Heart left ventricle (tissue), 16 donors: ENCODE measurements around the gene KDSR. TPM values are rescaled to one million over a fixed set of nuclear protein-coding genes. Genes with fewer than 3 reads are reported as not detected.
"Not testable (repeated sequence)": the region's sequence is repeated elsewhere in the genome, so short reads cannot be mapped to it uniquely, and the experiment has no call there.

Source experiments
- ATAC-seq, 4 donors: fragments of 200-7000 bp; cut with Tn5 transposase; one replicate each; pipeline ENCODE4 v1.9.1; 2020 to 2022; ENCODE audit warnings: moderate library complexity in 4 of 4, mild to moderate bottlenecking in 3 of 4, moderate number of reproducible peaks in 1 of 4
- DNase-seq, 5 donors: peaks; one replicate each; pipeline ENCODE4 v3.0.0-alpha.2; 2020
- H3K27ac ChIP-seq, 12 donors: fragments of 200-600 bp; sonication (generic) in 4 of 12; one replicate each; pipeline versions ENCODE4 v1.5.0 to v1.8.0; 2016 to 2022; ENCODE audit warnings: mild to moderate bottlenecking in 2 of 12
- H3K27me3 ChIP-seq, 9 donors: fragments of 200-600 bp; sonication (generic) in 2 of 9; one replicate each; pipeline versions ENCODE4 v1.5.1 to v1.8.0; 2016 to 2022; ENCODE audit warnings: mild to moderate bottlenecking in 3 of 9
- H3K36me3 ChIP-seq, 9 donors: fragments of 200-600 bp; sonication (generic) in 2 of 9; one replicate each; pipeline versions ENCODE4 v1.5.0 to v1.8.0; 2018 to 2022; ENCODE audit warnings: mild to moderate bottlenecking in 2 of 9
- H3K4me1 ChIP-seq, 12 donors: fragments of 200-600 bp; sonication (generic) in 4 of 12; one replicate each; pipeline versions ENCODE4 v1.5.0 to v1.8.0; 2016 to 2022; ENCODE audit warnings: mild to moderate bottlenecking in 3 of 12
- H3K4me3 ChIP-seq, 12 donors: fragments of 200-600 bp; sonication (generic) in 4 of 12; one replicate each; pipeline versions ENCODE4 v1.5.0 to v1.8.0; 2017 to 2022; ENCODE audit warnings: mild to moderate bottlenecking in 9 of 12, moderate library complexity in 4 of 12
- H3K9me3 ChIP-seq, 12 donors: fragments of 200-600 bp; sonication (generic) in 4 of 12; one replicate each; pipeline versions ENCODE4 v1.5.0 to v1.8.0; 2016 to 2022; ENCODE audit warnings: mild to moderate bottlenecking in 1 of 12
- POLR2A ChIP-seq, 2 donors: fragments of 450-650 bp; IDR thresholded peaks; one replicate each; pipeline ENCODE4 v1.6.1; 2017; ENCODE audit warnings: antibody characterized with exemption in 2 of 2, mild to moderate bottlenecking in 2 of 2, moderate library complexity in 2 of 2
- WGBS, 4 donors: extraction: QIAGEN DNeasy Blood & Tissue Kit in 2 of 4; methylation state at CpG; one replicate each; pipeline versions ENCODE4 v1.1.5 to v1.1.7; 2013 to 2018; 5-methylcytosine and 5-hydroxymethylcytosine counted together
- intact Hi-C, 10 donors: fragments of 100-400 bp; cut with DNase I; formaldehyde crosslinking; loops; one replicate each; pipeline versions ENCODE4 v1.11.1 to v1.14.2; 2022
- polyA plus RNA-seq, 2 donors: library from polyadenylated mRNA; stranded (reverse); fragments of 200-250 nt; gene quantifications; one replicate each; pipeline ENCODE4 v1.2.3, GENCODE V29; 2013
- total RNA-seq, 9 donors: library from RNA; depleted of rRNA in 2 of 9; stranded (reverse); fragments of >200 nt in 2 of 9; fragmentation: NEBNext Ultra II Directional in 3 of 9; extraction: Animal tissue kit (Norgen Biotek cat#: 25700) in 3 of 9; gene quantifications; one replicate each; pipeline versions ENCODE4 v1.1.0 to v1.2.4, GENCODE V29; 2016 to 2023
- TF ChIP-seq, protein P1 (sequence below), 12 donors: fragments of 200-600 bp; sonication (generic) in 4 of 12; IDR thresholded peaks; one replicate each; pipeline versions ENCODE4 v1.5.0 to v1.8.0; 2018 to 2022; ENCODE audit warnings: antibody characterized with exemption in 12 of 12, mild to moderate bottlenecking in 5 of 12
- donor health status: ischemic (EF 13 %, LVEDD 7.1; RV severe dilation, severe dysfunction).
- donor health status: healthy with polysubstance abuse.
- donor health status: DM: no; HTN: yes; CAD: no.
- donor health status: DM: no; HTN: no; CAD: no.
- donor health status: ischemic (EF 25% LVEDD 6.9; RV normal size, moderate dysfunction).
- donor health status: ischemic (EF 25% LVEDD 5.7; RV mildly dilated, moderate dysfunction).
- donor health status: healthy.
- donor health status: DM: yes; HTN: yes; CAD: no.
- donor health status: ischemic (EF 35%, LVEDD 5.7; RV mildly dilated, moderate dysfunction).
- donor health status: nonischemic (EF 11% LVEDD 7.7; RV severe dilation, severe dysfunction).
- donor health status: DM: yes; HTN: yes; CAD: no.
- donor health status: PGD.
- donor health status: ischemic (EF 29% LVEDD 5.4; RV normal size, mild dysfunction).
- donor health status: nonischemic (EF 23%, LVEDD 6.1; RV moderate dilation, normal function).

Gene KDSR
- total and polyA plus RNA-seq, 11 donors, result 10.7 to 45.6 (median 36.5) TPM

DNA sequence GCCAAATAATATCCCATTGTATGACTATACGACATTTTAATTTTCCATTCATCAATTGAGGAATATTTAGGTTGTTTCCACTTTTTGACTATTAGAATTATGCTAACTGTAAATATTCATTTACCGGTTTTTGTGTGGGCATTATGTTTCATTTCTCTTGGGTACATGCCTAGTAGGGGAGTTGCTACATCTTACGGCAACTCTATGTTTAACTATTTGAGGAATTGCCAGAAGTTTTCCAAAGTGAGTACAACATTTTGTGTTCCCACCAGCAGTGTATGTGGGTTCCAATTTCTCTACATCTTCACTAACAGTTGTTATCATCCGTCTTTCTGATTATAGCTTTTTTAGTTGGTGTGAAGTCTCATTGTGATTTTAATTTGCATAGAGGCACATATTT lies 1.6 kb upstream of the KDSR start:
- DNase-seq (no peak), ATAC-seq (no peak)
- H3K36me3 ChIP-seq, result no peaks in the 10 kb centered on the region
- intact Hi-C loops, result loop anchor here in 7 of 10 donors (5.0 to 10.0 kb wide), 4 partner anchors 34 to 1181 kb away; partner anchors contain the start of genes VPS4B (in 6 of the 7), PIGN (in 1 of the 7) and RELCH (in 1 of the 7)
- WGBS, 4 donors, result 71 to 85% (median 81%) methylated on average over 4 of the region's 4 CpGs
- H3K27ac ChIP-seq, result no peak overlapping the region
- peak overlapping the region in 7 of 12 donors; percentile 77 to 97 (median 91) for H3K4me3 ChIP-seq
- no peaks in the 10 kb centered on the region for H3K9me3 ChIP-seq
- no peaks in the 10 kb centered on the region for H3K27me3 ChIP-seq
- TF ChIP-seq, protein P1, sequence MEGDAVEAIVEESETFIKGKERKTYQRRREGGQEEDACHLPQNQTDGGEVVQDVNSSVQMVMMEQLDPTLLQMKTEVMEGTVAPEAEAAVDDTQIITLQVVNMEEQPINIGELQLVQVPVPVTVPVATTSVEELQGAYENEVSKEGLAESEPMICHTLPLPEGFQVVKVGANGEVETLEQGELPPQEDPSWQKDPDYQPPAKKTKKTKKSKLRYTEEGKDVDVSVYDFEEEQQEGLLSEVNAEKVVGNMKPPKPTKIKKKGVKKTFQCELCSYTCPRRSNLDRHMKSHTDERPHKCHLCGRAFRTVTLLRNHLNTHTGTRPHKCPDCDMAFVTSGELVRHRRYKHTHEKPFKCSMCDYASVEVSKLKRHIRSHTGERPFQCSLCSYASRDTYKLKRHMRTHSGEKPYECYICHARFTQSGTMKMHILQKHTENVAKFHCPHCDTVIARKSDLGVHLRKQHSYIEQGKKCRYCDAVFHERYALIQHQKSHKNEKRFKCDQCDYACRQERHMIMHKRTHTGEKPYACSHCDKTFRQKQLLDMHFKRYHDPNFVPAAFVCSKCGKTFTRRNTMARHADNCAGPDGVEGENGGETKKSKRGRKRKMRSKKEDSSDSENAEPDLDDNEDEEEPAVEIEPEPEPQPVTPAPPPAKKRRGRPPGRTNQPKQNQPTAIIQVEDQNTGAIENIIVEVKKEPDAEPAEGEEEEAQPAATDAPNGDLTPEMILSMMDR (IDR thresholded peaks at IDR 0.05), result no peak
- TF ChIP-seq POLR2A (IDR thresholded peaks at IDR 0.05), result no peak
- H3K4me1 ChIP-seq, result peaks cover 0 to 30% (median 16%) of the 10 kb centered on the region in 12 donors

DNA sequence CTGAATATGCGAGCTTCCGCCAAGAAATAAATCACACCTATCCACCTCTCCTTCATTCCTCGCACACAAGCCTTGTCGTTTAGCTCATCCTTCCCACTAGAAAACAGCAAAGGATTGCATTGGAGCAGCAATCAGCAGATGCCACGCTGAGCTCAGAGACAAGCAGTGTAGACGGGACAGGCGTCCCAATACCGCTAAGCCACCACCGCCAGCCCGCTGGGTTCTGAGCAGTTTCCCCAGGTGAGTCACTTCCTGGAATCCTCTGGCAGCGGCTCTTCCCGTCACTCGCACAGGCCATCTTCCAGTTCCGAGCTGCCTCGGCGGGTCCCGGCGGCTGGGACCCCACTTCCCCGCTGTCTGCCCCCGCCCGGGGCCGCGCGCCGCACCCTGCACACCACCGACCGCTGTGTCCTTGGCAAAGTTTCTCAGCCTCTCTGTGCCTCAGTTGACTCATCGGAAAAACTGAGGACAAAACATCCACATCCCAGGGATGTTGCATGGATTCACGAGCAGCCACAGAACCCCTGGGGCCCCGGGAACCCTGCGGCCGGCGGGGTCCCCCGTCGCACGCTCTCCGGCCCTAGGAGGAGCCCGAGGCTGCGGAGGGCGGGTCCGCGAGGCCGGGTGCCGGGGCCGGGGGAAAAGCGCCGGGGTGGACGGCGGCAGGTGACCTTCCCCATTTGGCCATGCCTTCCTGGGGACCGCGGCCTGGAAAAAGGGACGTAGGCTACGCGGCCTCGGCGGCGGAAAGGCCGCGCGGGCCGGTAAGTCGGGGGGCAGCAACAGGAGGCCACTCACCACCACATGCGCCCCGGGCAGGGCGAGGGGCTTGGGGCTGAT lies 573 bp downstream of the KDSR start:
- DNase-seq (peak; percentile 32 to 69 (median 53)), ATAC-seq (peak in 2 of 4 donors; percentile 8 to 22)
- WGBS, 4 donors, result 0 to 1% (median 1%) methylated on average over 23 to 65 of the region's 65 CpGs
- H3K9me3 ChIP-seq, result no peaks in the 10 kb centered on the region
- peaks cover 0 to 30% (median 16%) of the 10 kb centered on the region in 12 donors for H3K4me1 ChIP-seq
- no peaks in the 10 kb centered on the region for H3K27me3 ChIP-seq
- intact Hi-C loops, result loop anchor here in 9 of 10 donors (1.0 to 10.0 kb wide), 5 partner anchors 36 to 1179 kb away; partner anchors contain the start of genes VPS4B (in 9 of the 9), PIGN (in 1 of the 9) and RELCH (in 1 of the 9)
- H3K4me3 ChIP-seq, result peak overlapping the region; percentile 77 to 98 (median 92)
- TF ChIP-seq, protein P1 (IDR thresholded peaks at IDR 0.05), result no peak
- no peak for TF ChIP-seq POLR2A (IDR thresholded peaks at IDR 0.05)
- peaks cover 0 to 16% (median 14%) of the 10 kb centered on the region in 9 donors for H3K36me3 ChIP-seq
- H3K27ac ChIP-seq, result peak overlapping the region; percentile 88 to 100 (median 98)

DNA sequence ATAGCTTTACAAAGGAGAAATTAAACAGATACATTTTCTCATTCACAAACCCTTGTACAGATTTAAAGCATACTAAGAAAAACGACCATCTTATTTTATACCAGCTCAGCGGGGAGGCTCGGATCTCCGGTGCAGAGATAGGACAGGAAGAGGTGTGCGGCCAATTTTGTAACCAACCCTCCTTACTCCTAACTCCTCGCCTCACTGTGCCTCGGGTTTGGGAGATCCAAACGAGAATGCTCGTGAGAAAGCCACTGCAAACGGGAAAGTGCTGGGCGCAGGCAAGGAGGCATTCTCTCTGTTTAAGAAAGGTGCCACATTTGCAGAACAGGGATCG lies 1.2 kb downstream of the KDSR start:
- TF ChIP-seq, protein P1 (IDR thresholded peaks at IDR 0.05), result no peak
- TF ChIP-seq POLR2A (IDR thresholded peaks at IDR 0.05), result no peak
- no peaks in the 10 kb centered on the region for H3K9me3 ChIP-seq
- H3K27ac ChIP-seq, result peak overlapping the region in 11 of 12 donors; percentile 92 to 100 (median 98)
- H3K4me3 ChIP-seq, result peak overlapping the region; percentile 77 to 98 (median 92)
- DNase-seq (no peak), ATAC-seq (no peak)
- H3K36me3 ChIP-seq, result peaks cover 0 to 21% (median 20%) of the 10 kb centered on the region in 9 donors
- H3K4me1 ChIP-seq, result peaks cover 0 to 30% (median 16%) of the 10 kb centered on the region in 12 donors
- 2 to 4% (median 3%) methylated on average over 12 of the region's 12 CpGs for WGBS, 4 donors
- intact Hi-C loops, result loop anchor here in 7 of 10 donors (5.0 to 10.0 kb wide), 4 partner anchors 36 to 1179 kb away; partner anchors contain the start of genes VPS4B (in 6 of the 7), PIGN (in 1 of the 7) and RELCH (in 1 of the 7)
- no peaks in the 10 kb centered on the region for H3K27me3 ChIP-seq

DNA sequence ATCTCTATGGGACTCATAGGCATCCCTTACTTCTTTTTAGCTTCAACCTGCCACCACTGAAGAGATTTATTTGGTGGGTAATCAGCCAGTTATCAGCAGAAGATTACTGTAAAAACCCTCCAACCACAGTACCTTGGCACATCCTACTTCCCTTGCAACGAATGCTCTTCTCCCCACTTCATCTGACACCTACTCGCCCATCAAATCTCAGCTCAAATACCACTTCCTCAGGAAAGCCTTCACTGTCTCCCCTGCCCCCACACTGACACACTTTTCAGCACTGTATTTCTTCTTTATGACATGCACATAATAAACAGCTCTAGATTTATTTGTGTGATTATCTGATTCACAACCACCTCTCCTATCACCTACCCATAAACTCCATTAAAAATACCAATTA lies 3.1 kb downstream of the KDSR start:
- no peak for DNase-seq
- Histone ChIP-seq H3K4me1 (peaks cover 0 to 30% (median 16%) of the 10 kb centered on the region in 12 donors), H3K27me3 (no peaks in the 10 kb centered on the region), H3K36me3 (peaks cover 0 to 40% (median 37%) of the 10 kb centered on the region in 9 donors), H3K9me3 (no peaks in the 10 kb centered on the region), H3K27ac (no peak overlapping the region), H3K4me3 (no peak overlapping the region)
- intact Hi-C loops, result loop anchor here in 1 of 10 donors (10.0 kb wide), 1 partner anchor 61 kb away; the partner anchor contains the start of gene VPS4B
- WGBS, 4 donors, result 58 to 62% (median 59%) methylated on average over 2 of the region's 2 CpGs
- no peak for TF ChIP-seq POLR2A (IDR thresholded peaks at IDR 0.05)
- TF ChIP-seq, protein P1 (IDR thresholded peaks at IDR 0.05), result no peak
- no peak for ATAC-seq

DNA sequence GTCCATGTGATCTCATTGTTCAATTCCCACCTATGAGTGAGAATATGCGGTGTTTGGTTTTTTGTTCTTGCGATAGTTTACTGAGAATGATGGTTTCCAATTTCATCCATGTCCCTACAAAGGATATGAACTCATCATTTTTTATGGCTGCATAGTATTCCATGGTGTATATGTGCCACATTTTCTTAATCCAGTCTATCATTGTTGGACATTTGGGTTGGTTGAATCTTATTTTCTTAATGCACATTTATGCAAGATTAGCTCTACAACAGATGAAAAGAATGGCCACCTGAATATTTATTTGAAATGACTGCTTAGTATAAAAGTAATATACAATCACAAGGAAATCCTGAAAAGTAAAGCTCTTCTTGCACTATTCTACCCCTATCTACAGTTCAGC lies 3.6 kb downstream of the KDSR start:
- H3K27me3 ChIP-seq, H3K4me3 ChIP-seq, H3K27ac ChIP-seq, H3K9me3 ChIP-seq, ATAC-seq, DNase-seq: not testable (repeated sequence)
- intact Hi-C loops, result loop anchor here in 1 of 10 donors (10.0 kb wide), 1 partner anchor 61 kb away; the partner anchor contains the start of gene VPS4B
- peaks cover 0 to 45% (median 41%) of the 10 kb centered on the region in 9 donors for H3K36me3 ChIP-seq
- peaks cover 0 to 28% (median 16%) of the 10 kb centered on the region in 12 donors for H3K4me1 ChIP-seq
- WGBS, 4 donors, result 100% methylated on average over 1 of the region's 2 CpGs; no CpG with 5 or more reads in 3 of the 4 donors
